GM12891 (cell line): Measurements from ENCODE around the gene SLC25A36.
A peak's percentile ranks its signal among the peaks of the same experiment; 100 is the strongest.

Experiments
- DNase-seq: peaks from one replicate; pipeline ENCODE4 v3.0.0; 2011; ENCODE audit warnings: low spot score; ENCODE audit not compliant: insufficient read length
- FAIRE-seq: peaks from 2 replicates; lab custom pipeline; 2011; peaks lifted over from hg19 to GRCh38; lab: Jason Lieb, UNC
- PAX5 ChIP-seq: IDR thresholded peaks from 2 replicates; pipeline ENCODE4 v1.6.1; 2011; ENCODE audit warnings: low read length, moderate library complexity, mild to moderate bottlenecking; ENCODE audit not compliant: insufficient read depth, severe bottlenecking
- POLR2A ChIP-seq: IDR thresholded peaks from 2 replicates; pipeline ENCODE4 v1.6.1; 2011; ENCODE audit warnings: low read depth, low read length, control low read depth
- POLR2AphosphoS5 ChIP-seq: IDR thresholded peaks from 2 replicates; pipeline ENCODE4 v1.6.1; 2011; ENCODE audit warnings: low read depth, low read length, control low read depth
- POU2F2 ChIP-seq: IDR thresholded peaks from 2 replicates; pipeline ENCODE4 v1.6.1; 2011; ENCODE audit warnings: low read depth, mild to moderate bottlenecking, control low read depth, low read length, moderate library complexity
- SPI1 ChIP-seq: IDR thresholded peaks from 2 replicates; pipeline ENCODE4 v1.6.1; 2011; ENCODE audit warnings: low read depth, low read length, control low read depth
- TAF1 ChIP-seq: IDR thresholded peaks from 2 replicates; pipeline ENCODE4 v1.6.1; 2011; ENCODE audit warnings: low read depth, low read length, control low read depth

Gene SLC25A36

GRCh38 chr3:140911822-140912221, 29.8 kb upstream of the SLC25A36 start:
- DNase-seq (no peak), FAIRE-seq (no peak)
- TF ChIP-seq TAF1 (no peak), POLR2AphosphoS5 (no peak), SPI1 (no peak), POLR2A (no peak), PAX5 (no peak), POU2F2 (no peak)

- no peak for DNase-seq
- no peak for FAIRE-seq
- TF ChIP-seq POLR2AphosphoS5 (no peak), POU2F2 (no peak), POLR2A (no peak)
Measured at GRCh38 chr3:140913728-140914127, 27.9 kb upstream of the SLC25A36 start.

DNA sequence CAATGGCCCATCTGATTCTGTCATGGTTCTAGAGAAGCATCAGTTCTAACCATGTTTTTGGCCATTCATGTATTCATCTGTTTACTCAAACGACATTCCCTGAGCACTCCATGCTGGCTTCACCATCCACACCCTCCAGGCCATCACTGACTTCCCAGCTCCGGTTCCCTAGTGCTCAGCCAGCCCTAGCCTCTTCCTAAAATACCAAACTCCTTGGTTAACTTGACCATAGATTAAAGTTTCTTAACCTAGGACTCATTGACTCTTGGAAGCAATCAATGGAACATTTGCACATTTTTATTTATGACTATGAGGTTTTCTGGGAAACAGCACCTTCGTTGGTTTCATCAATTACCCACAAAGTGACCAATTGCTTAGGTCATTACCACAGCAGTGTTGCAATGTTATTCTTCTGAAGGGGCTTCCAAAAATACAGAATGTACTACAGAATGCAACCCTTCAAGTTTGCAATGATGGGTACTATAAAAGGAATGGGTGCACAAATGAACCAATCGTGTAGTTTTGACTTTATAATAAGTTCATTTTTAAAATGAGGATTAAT, 27.2 kb upstream of the SLC25A36 start:
- TF ChIP-seq SPI1 (no peak), PAX5 (no peak), TAF1 (no peak), POLR2A (no peak), POLR2AphosphoS5 (no peak), POU2F2 (no peak)
- FAIRE-seq (no peak), DNase-seq (no peak)

GRCh38 chr3:140916603-140917002, 25.0 kb upstream of the SLC25A36 start:
- DNase-seq = no peak
- no peak for FAIRE-seq
- no peak for TF ChIP-seq TAF1
- TF ChIP-seq POLR2A = no peak
- no peak for TF ChIP-seq PAX5

DNA sequence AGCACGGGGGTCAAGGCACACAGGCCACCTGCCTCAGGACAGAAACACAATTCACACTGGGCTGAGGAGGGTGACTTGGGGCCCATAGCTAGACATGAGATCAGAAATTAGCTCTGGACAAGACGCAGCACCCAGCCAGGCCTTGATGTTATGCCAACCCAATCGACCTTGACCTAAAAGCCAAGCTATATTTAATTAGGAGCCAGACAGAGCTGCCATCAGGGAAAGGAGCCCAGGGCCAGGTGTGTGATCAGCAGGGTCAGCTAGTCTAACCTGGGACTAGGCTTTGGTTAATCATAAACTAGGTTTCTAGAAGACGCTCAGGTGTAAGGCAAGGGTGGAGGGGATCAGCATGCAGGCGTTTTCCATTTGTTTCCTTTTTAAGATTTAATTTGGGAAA, 23.9 kb upstream of the SLC25A36 start:
- no peak for DNase-seq
- no peak for TF ChIP-seq POU2F2
- TF ChIP-seq POLR2A = no peak
- TF ChIP-seq POLR2AphosphoS5 = no peak
- no peak for TF ChIP-seq SPI1
- no peak for TF ChIP-seq TAF1
- no peak for TF ChIP-seq PAX5
- FAIRE-seq = no peak

DNA sequence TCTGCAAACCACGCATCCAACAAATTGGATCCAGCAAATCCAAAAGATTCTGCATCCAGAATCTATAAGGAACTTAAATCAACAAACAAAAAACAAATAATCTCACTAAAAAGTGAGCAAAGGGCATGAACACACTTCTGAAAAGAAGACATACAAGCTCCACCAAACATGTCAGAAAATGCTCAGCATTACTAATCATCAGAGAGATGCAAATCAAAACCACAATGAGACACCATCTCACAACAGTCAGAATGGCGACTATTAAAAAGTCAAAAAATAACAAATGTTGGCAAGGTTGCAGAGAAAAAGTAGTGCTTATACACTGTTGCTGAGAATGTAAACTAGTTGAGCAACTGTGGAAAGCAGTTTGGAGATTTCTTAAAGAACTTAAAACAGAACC, 21.6 kb upstream of the SLC25A36 start:
- FAIRE-seq = peak; percentile 54
- no peak for DNase-seq
- no peak for TF ChIP-seq TAF1
- no peak for TF ChIP-seq POU2F2
- TF ChIP-seq POLR2A = no peak
- no peak for TF ChIP-seq SPI1
- no peak for TF ChIP-seq POLR2AphosphoS5
- TF ChIP-seq PAX5 = no peak

DNA sequence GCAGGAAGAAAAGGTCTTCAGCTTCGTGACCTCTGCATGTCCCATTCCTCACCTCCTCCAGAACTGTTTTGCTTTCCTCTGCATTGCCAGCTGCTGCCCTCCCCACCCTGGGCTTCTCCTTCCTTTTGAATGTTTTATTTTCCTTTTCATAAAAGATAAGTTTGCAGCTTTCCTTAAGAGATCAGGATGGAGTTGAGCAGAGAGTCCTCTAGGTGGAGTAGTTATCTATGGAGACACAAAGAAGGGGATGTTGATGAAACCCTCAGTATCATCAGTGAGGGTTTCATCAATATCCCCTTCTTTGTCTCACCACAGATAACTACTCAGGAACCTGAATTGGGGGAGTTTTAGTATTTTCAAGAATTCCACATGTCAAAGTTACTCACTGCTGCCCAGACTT, 19.0 kb upstream of the SLC25A36 start:
- TF ChIP-seq SPI1 (no peak), POU2F2 (no peak), TAF1 (no peak), POLR2A (no peak), POLR2AphosphoS5 (no peak), PAX5 (no peak)
- peak; percentile 9 for DNase-seq
- peak; percentile 60 for FAIRE-seq

DNA sequence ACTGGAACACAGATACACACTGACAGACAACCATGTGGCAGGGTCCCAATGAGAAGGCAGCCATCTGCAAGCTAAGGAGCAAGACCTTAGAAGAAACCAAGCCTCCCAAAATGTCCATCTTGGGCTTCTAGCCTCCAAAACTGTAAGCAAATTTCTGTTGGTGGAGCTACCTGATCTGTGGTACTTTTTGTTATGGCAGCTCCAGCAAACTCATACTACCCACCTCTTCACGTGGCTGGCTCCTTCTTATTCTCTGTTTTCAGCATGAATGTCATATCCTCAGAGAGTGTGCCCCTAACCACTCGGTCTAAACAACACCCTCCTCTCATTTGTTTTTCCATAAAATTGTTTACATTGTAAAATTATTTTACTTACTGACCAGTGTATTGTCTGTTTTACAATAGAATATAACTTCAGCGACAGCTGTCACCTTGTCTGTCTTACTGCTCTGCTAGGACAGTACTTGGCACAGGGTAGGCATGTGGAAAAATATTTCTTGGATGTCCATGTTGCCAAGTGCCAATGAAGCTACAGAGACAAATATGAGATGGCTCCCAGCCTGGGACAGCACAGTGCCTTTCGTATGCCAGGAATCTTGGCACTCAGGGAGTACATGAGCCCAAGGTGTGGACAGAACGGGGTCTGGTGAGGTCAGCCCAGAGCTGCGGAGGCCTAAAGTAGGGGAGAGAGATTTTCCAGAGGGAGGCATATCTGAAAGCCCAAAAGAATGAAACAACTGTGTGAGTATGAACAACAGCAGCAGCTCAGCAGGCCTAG, 17.4 kb upstream of the SLC25A36 start:
- no peak for FAIRE-seq
- TF ChIP-seq SPI1 (no peak), POU2F2 (no peak), TAF1 (no peak), POLR2AphosphoS5 (no peak), PAX5 (no peak), POLR2A (no peak)
- no peak for DNase-seq

DNA sequence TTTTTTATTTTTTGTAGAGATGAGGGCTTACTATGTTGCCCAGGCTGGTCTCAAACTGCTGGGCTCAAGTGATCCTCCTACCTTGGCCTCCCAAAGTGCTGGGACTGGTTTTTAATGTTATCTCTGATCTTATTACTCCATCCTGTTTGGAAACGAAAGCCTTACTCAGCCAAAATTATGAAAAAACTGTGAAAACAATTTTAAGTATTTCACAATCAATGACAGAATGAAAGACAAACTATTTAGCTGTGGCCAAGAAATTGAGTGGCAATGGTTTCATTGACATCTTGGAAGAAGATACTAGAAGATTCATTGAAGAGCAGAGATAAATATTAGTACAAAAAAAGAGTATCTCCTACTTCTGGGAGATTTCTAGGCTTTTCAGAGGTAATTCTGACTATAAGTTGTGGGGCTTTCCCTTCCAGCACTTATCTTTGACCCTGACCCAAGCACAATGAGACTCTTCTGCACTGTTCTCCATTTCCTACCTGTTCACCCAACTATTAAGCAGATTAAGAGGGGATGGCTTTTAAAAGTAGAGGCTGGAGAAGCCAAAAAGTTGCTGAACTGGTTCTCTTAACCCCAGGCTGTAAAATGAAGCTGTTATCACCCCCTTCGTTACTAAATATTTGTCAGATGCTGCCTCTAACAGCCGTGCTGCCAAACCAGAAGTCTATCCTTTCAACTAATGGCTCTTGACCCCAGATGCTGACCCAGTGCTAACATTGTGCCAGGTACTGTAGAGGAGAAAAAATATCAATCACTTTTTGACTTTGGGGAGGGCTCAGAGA, 14.2 kb upstream of the SLC25A36 start:
- DNase-seq (no peak), FAIRE-seq (no peak)
- TF ChIP-seq PAX5 (no peak), POLR2A (no peak), POLR2AphosphoS5 (no peak), TAF1 (no peak), SPI1 (no peak), POU2F2 (no peak)

- FAIRE-seq (no peak), DNase-seq (no peak)
- TF ChIP-seq SPI1 (no peak), TAF1 (no peak), POU2F2 (no peak), POLR2AphosphoS5 (no peak), PAX5 (no peak), POLR2A (no peak)
Measured at GRCh38 chr3:140929446-140929845, 12.2 kb upstream of the SLC25A36 start.
